Nasal cavity respiratory epithelium epithelial cell of viscerocranial mucosa (primary cell): ENCODE results near the gene NDRG4. TPM values are rescaled to one million over a fixed set of nuclear protein-coding genes. Genes with fewer than 3 reads are reported as not detected.

Source experiments
- total RNA-seq: library from RNA; depleted of rRNA; stranded (reverse); fragments of >200 nt; gene quantifications from 2 replicates; pipeline ENCODE4 v1.2.3, GENCODE V29; 2014

Gene NDRG4, protein sequence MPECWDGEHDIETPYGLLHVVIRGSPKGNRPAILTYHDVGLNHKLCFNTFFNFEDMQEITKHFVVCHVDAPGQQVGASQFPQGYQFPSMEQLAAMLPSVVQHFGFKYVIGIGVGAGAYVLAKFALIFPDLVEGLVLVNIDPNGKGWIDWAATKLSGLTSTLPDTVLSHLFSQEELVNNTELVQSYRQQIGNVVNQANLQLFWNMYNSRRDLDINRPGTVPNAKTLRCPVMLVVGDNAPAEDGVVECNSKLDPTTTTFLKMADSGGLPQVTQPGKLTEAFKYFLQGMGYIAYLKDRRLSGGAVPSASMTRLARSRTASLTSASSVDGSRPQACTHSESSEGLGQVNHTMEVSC
- 8.5 and 12.1 TPM in 2 replicates for total RNA-seq

DNA sequence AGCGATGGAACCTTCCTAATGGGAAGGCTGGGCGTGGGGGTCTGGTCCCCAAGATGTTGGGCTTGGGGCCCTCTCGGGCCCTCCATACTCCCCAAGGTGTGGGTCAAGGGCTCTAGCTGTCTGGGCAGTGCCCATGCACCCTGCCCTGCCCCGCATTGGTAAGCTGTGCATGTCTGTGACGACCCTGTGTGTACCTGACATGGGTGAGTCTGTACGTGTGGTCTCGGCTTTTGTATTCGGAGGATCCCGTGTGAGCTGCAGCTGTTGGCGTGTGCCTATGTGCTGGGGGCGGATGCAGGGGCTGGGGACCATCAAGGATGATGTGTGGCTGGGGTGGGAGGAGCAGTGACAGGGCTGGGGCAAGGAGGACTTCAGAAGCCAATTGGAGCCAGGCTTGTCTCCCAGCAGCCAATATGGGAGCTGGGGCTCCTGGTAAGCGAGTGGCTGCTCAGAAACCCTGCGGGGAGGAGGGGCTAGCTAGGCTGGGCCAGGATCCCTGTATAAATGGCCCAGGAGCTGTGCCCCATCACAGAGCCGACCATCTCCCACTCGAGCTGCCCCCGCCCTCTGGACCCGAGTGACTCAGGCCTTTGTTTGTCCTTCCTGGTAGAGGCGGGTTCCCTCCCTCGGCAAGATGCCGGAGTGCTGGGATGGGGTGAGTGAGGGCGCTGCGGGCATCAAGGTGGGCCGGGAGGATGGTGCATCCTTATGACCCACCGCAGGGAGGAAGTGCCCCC, at the start of gene NDRG4:
NDRG4 (plus strand) TSS at position 529 of the 737 bp plus-strand sequence; CDS start at position 635, 106 bp downstream.

DNA sequence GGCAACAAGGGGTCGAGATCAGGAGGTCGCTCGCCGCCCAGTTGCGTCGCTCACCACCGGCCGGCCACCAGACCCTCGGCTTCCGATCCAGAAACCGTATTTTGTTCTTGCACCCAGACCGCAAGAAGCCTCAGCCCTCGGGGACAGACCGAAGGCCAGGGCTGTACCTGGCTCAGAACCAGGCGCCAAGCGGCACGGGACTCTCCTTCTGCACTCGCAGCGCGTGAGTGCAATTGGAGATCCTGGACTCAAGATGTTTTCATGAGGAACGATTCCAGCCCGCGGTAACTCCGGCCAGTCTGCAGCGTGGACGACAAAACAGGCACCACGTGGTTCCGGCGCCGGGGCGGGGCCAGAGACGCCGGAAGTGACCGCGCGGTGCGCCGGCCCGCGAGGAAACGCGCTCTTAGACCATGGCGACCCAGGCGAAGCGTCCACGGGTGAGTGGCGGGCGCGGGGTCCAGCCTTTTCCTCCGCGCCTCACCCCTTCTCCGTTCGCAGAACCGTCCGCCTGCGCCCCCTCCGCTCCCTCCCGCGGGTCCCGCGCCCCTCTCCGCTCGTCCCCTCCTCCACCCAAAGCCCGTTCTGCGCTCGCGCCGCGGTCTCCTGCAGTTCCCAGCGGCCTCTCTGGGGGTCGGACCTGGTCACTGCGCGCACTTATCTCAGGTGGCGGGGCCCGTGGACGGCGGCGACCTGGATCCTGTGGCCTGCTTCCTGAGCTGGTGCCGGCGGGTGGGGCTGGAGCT, 15.4 kb downstream of the NDRG4 start, which contains the start of gene SETD6:
SETD6 (plus strand) TSS at position 393 of the 746 bp plus-strand sequence; CDS start at position 414, 21 bp downstream.

Other genes starting within 250 kb of the NDRG4 start
- not detected in 2 replicates for gene PRSS54, start 205.1 kb upstream of the NDRG4 start, total RNA-seq
- 1.7 and 3.6 TPM in 2 replicates for gene GINS3, start 107.7 kb upstream of the NDRG4 start, total RNA-seq
- gene SETD6, start 15.4 kb downstream of the NDRG4 start, total RNA-seq = 15.0 and 19.9 TPM in 2 replicates
- gene CNOT1, start 129.7 kb downstream of the NDRG4 start, total RNA-seq = 224 and 273 TPM in 2 replicates
- 22.9 and 47.7 TPM in 2 replicates for gene SLC38A7, start 184.6 kb downstream of the NDRG4 start, total RNA-seq
- 52.3 and 92.7 TPM in 2 replicates for gene GOT2, start 234.2 kb downstream of the NDRG4 start, total RNA-seq